Parathyroid adenoma (tissue), 2 donors: ENCODE results near the gene CYB561.
"Not testable (repeated sequence)": the region's sequence is repeated elsewhere in the genome, so short reads cannot be mapped to it uniquely, and the experiment has no call there.

Experiments
- H2AFZ ChIP-seq: fragments of 300-600 bp; sonication (generic); one replicate; pipeline ENCODE4 v1.7.0; 2017; ENCODE audit warnings: antibody characterized with exemption, mild to moderate bottlenecking
- H3K27ac ChIP-seq: fragments of 300-600 bp; sonication (generic); one replicate; pipeline ENCODE4 v1.7.0; 2017
- H3K27me3 ChIP-seq: fragments of 300-600 bp; sonication (generic); one replicate; pipeline ENCODE4 v1.7.0; 2017; ENCODE audit warnings: low read length; ENCODE audit not compliant: control insufficient read depth, insufficient read depth
- H3K36me3 ChIP-seq: fragments of 300-600 bp; sonication (generic); one replicate; pipeline ENCODE4 v1.7.0; 2017; ENCODE audit warnings: low read length; ENCODE audit not compliant: control insufficient read depth, insufficient read depth
- H3K4me1 ChIP-seq: fragments of 300-600 bp; sonication (generic); one replicate; pipeline ENCODE4 v1.7.0; 2017; ENCODE audit warnings: control low read depth
- H3K4me2 ChIP-seq: fragments of 300-600 bp; sonication (generic); one replicate; pipeline ENCODE4 v1.7.0; 2017; ENCODE audit warnings: low read length
- H3K4me3 ChIP-seq: fragments of 300-600 bp; sonication (generic); one replicate; pipeline ENCODE4 v1.7.0; 2017; ENCODE audit warnings: low read depth, low read length
- H3K79me2 ChIP-seq: fragments of 300-600 bp; sonication (generic); one replicate; pipeline ENCODE4 v1.7.0; 2017; ENCODE audit warnings: control low read depth
- H3K9ac ChIP-seq: fragments of 300-600 bp; sonication (generic); one replicate; pipeline ENCODE4 v1.7.0; 2017; ENCODE audit warnings: mild to moderate bottlenecking
- H3K9me3 ChIP-seq: fragments of 300-600 bp; sonication (generic); one replicate; pipeline ENCODE4 v1.7.0; 2017; ENCODE audit warnings: low read length; ENCODE audit not compliant: control insufficient read depth
- CTCF ChIP-seq: fragments of 300-600 bp; sonication (generic); IDR thresholded peaks from one replicate; pipeline ENCODE4 v1.7.0; 2017; ENCODE audit warnings: antibody characterized with exemption, mild to moderate bottlenecking
- donor health status: primary hyperparathyroidism.

CYB561 gene

GRCh38 chr17:63474586-63475460, 28.7 kb upstream of the CYB561 start:
- H3K4me3 ChIP-seq = no peak overlapping the region
- H3K79me2 ChIP-seq = peaks cover 5% of the 10 kb centered on the region
- H3K9ac ChIP-seq = no peak overlapping the region
- H3K27ac ChIP-seq = peak overlapping the region; percentile 97
- peaks cover 53% of the 10 kb centered on the region for H3K4me1 ChIP-seq
- no peaks in the 10 kb centered on the region for H3K36me3 ChIP-seq
- no peak for TF ChIP-seq CTCF
- peak overlapping the region; percentile 51 for H3K4me2 ChIP-seq
- peak overlapping the region; percentile 56 for H2AFZ ChIP-seq
- H3K27me3 ChIP-seq = no peaks in the 10 kb centered on the region
- H3K9me3 ChIP-seq = no peaks in the 10 kb centered on the region

- H3K36me3 ChIP-seq = no peaks in the 10 kb centered on the region
- H3K27ac ChIP-seq = peak overlapping the region; percentile 97
- no peak overlapping the region for H3K9ac ChIP-seq
- H3K4me3 ChIP-seq = no peak overlapping the region
- no peak for TF ChIP-seq CTCF
- H3K4me2 ChIP-seq = peak overlapping the region; percentile 51
- no peak overlapping the region for H2AFZ ChIP-seq
- no peaks in the 10 kb centered on the region for H3K27me3 ChIP-seq
- peaks cover 4% of the 10 kb centered on the region for H3K79me2 ChIP-seq
- no peaks in the 10 kb centered on the region for H3K9me3 ChIP-seq
- H3K4me1 ChIP-seq = peaks cover 47% of the 10 kb centered on the region
Measured at GRCh38 chr17:63474174-63474573, 28.1 kb upstream of the CYB561 start.

GRCh38 chr17:63468099-63468498, 22.0 kb upstream of the CYB561 start:
- H3K9ac ChIP-seq, H3K4me2 ChIP-seq, H2AFZ ChIP-seq, H3K79me2 ChIP-seq, H3K36me3 ChIP-seq, H3K27ac ChIP-seq, H3K4me3 ChIP-seq, H3K9me3 ChIP-seq, H3K27me3 ChIP-seq: not testable (repeated sequence)
- peaks cover 21% of the 10 kb centered on the region for H3K4me1 ChIP-seq

- TF ChIP-seq CTCF = no peak
- Histone ChIP-seq H3K4me1 (peaks cover 38% of the 10 kb centered on the region), H3K4me3 (no peak overlapping the region), H3K36me3 (no peaks in the 10 kb centered on the region), H3K79me2 (peaks cover 9% of the 10 kb centered on the region), H3K27ac (peak overlapping the region; percentile 82), H3K9ac (no peak overlapping the region), H3K27me3 (no peaks in the 10 kb centered on the region), H3K4me2 (no peak overlapping the region), H3K9me3 (no peaks in the 10 kb centered on the region), H2AFZ (no peak overlapping the region)
Measured at GRCh38 chr17:63464691-63465236, 18.7 kb upstream of the CYB561 start.

- no peaks in the 10 kb centered on the region for H3K36me3 ChIP-seq
- H3K9me3 ChIP-seq = no peaks in the 10 kb centered on the region
- H3K4me1 ChIP-seq = peaks cover 44% of the 10 kb centered on the region
- H3K79me2 ChIP-seq = peaks cover 9% of the 10 kb centered on the region
- H2AFZ ChIP-seq = peak overlapping the region; percentile 62
- TF ChIP-seq CTCF = no peak
- H3K27ac ChIP-seq = peak overlapping the region; percentile 82
- no peak overlapping the region for H3K4me3 ChIP-seq
- no peaks in the 10 kb centered on the region for H3K27me3 ChIP-seq
- peak overlapping the region; percentile 18 for H3K4me2 ChIP-seq
- no peak overlapping the region for H3K9ac ChIP-seq
Measured at GRCh38 chr17:63463771-63464170, 17.7 kb upstream of the CYB561 start.
